ENCODE results near the gene STXBP5L.
"Not testable (repeated sequence)": the region's sequence is repeated elsewhere in the genome, so short reads cannot be mapped to it uniquely, and the experiment has no call there.

Gene STXBP5L

GRCh38 chr3:121063628-121064027 is 155.6 kb downstream of the STXBP5L start:
- no peak for DNase-seq

- DNase-seq, result no peak
Measured at GRCh38 chr3:121064121-121064520, 156.1 kb downstream of the STXBP5L start.

GRCh38 chr3:121072133-121072532 is 164.1 kb downstream of the STXBP5L start:
- DNase-seq, result no peak

GRCh38 chr3:121073011-121073410 is 165.0 kb downstream of the STXBP5L start:
- no peak for DNase-seq

DNA sequence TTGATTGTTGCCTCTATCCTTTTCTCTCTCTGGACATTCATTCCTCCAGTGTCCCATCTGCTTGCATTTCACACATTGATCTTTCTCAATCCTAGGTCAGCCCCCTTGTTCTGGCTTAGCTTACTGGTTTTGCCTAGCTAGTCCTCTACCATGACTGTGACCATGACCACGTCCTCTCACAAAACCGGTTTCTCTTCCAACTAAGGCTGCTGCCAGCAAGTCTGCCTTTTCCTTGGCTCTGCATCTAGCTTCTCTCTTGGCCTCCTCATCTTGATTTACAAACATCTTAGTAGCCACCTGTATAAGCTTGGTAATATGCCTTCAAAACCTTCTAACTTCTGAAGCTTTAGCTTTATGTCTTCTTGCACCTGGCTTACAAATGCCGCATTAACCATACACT is 167.2 kb downstream of the STXBP5L start:
- no peak for DNase-seq

DNA sequence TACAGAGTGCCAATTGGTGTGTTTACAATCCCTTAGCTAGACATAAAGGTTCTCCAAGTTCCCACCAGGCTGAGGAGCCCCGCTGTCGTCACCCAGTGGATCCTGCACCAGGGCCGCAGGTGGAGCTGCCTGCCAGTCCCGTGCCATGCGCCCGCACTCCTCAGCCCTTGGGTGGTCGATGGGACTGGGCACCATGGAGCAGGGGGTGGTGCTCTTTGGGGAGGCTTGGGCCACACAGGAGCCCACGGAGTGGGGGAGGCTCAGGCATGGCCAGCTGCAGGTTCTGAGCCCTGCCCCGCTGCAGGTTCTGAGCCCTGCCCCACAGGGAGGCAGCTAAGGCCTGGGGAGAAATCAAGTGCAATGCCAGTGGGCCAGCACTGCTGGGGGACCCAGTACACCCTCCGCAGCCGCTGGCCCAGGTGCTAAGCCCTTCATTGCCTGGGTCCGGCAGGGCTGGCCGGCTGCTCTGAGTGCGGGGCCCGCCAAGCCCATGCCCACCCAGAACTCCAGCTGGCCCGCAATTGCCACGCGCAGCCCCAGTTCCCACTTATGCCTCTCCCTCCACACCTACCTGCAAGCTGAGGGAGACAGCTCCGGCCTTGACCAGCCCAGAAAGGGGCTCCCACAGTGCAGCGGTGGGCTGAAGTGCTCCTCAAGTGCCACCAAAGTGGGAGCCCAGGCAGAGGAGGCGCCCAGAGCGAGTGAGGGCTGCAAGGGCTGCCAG is 170.5 kb downstream of the STXBP5L start:
- not testable (repeated sequence) for DNase-seq

DNA sequence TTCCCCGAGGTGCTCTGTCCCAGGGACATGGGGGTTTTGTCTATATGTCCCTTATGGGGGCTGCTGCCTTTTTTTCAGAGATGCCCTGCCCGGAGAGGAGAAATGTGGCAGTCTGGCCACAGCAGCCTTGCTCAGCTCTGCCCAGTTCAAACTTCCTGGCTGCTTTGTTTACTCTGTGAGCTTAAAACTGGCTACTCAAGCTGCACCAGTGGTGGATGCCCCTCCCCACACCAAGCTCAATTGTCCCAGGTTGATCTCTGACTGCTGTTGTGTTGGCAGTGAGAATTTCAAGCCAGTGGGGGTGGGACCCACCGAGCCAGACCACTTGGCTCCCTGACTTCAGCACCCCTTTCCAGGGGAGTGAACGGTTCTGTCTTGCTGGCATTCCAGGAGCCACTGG is 188.9 kb downstream of the STXBP5L start:
- DNase-seq, result no peak

GRCh38 chr3:121111086-121111485 is 203.1 kb downstream of the STXBP5L start:
- not testable (repeated sequence) for DNase-seq

GRCh38 chr3:121111914-121112612 is 204.1 kb downstream of the STXBP5L start:
- no peak for DNase-seq

GRCh38 chr3:121126033-121126706 is 218.2 kb downstream of the STXBP5L start:
- no peak for DNase-seq

DNA sequence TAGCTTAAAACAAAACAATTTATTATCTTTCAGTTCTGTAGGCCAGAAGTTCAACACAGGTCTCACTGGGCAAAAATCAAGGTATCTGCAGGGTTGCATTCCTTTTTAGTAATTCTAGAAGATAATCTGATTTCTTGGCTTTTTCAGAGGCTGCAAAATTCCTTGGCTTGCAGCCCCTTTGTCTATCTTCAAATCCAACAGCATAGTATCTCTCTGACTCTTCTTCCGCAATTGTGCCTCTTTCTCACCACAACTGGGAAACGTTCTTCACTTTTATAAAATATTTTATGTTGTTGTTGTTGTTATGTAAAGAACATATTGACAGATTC is 218.7 kb downstream of the STXBP5L start:
- DNase-seq, result no peak

DNA sequence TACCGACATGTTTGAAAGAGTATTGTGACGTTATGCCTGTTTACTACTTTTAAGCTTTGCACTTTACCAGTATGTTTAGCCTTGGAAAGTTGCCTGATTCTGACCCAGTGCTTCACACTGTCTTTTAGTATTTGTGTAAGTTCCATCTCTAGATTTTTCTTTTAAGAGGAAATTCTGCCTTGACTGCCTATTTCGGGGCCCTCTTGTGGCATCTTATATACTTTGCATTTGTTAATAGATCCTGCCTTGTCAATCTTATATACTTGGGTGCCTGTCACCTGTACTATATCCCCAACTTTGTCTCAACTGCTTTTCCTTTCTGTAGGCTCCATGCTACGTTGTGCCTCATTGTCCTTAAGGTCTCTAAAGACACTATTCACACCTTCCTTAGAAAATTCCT is 244.6 kb downstream of the STXBP5L start:
- DNase-seq, result no peak

- no peak for DNase-seq
Measured at GRCh38 chr3:121153851-121154250, 245.8 kb downstream of the STXBP5L start.

DNA sequence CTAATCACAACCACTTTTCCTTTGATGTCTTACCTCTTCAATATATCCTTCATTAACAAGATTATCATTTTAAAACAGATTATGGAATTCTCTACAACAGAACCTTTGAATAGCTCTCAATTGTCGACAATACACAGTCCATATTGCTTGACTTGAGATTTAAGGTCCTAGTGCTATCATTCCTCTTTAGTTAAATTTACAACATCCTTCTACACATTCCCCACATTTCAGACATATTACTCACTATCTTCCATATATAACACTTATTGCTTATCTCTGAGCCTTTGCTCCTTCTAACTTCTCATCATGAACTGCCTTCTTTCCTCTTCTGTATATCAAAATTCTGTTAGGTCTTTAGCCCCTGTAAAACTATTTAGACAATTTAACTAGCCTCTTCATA is 247.0 kb downstream of the STXBP5L start:
- DNase-seq, result no peak

DNA sequence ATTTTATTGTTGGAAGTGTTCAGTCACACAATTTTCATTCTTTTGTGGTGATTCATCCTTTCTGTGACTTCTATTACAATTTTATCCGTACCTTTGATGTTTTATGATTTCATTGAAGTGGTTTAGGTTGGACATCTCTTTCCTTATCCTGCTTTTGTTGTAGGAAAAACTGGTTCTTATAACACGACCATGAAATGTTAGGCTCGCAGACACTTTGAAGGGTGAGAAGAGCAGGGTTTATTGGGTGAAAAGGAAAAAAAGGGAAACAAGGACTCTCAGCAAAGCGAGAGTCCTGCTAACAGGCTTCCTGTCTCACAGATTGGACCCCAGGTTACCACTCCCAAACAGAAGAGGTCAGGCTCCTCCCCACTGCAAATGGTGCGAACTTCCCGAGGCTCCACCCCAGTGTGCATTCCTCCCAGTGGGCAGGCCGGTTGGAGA is 257.4 kb downstream of the STXBP5L start:
- DNase-seq, result no peak

DNA sequence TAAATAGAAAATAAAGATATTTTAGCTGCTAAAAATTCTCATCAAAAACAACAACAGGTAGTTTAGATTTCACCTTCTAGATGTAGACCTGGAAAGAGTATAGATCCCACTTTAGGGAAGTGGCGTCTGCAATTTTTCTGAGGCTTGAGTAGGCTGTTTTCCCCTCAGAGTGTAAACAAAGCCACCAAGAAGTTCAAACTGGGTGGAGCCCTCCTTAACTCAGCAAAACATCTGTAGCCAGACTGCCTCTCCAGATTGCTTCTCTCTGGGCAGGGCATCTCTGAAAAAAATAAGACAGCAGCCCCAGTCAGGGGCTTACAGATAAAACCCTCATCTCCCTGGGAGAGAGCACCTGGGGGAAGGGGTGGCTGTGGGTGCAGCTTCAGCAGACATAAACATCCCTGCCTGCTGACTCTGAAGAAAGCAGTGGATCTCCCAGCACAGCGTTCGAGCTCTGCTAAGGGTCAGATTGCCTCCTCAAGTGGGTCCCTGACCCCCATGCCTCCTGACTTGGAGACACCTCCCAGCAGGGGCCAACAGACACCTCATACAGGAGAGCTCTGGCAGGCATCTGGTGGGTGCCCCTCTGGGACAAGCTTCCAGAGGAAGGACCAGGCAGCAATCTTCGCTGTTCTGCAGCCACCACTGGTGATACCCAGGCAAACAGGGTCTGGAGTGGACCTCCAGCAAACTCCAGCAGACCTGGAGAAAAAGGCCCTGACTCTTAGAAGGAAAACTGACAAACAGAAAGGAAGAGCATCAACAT is 259.6 kb downstream of the STXBP5L start:
- DNase-seq, result no peak

GRCh38 chr3:121175083-121175482 is 267.1 kb downstream of the STXBP5L start:
- DNase-seq, result no peak

- not testable (repeated sequence) for DNase-seq
Measured at GRCh38 chr3:121190626-121191025, 282.6 kb downstream of the STXBP5L start.

- DNase-seq, result no peak
Measured at GRCh38 chr3:121202573-121202972, 294.6 kb downstream of the STXBP5L start.

- no peak for DNase-seq
Measured at GRCh38 chr3:121223116-121223515, 315.1 kb downstream of the STXBP5L start.

DNA sequence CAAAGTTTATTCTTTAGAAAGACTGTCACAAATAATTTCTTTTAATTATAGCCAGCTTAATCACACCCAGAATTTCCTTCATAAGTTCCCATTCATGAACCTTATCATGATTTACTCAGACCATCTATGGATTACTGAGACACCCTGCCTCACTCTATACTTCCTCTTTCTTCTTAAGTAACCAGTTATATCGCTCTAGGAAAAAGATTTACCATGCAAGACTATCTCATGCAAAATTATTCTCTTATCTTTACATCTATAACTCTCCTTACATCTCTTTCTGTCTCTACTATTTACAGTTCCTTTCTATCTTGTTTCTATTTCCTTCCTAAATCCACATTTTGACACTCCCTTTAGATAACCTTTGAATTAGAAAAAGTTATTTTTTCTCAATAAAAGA is 321.0 kb downstream of the STXBP5L start:
- DNase-seq, result no peak

GRCh38 chr3:121230194-121230593 is 322.2 kb downstream of the STXBP5L start:
- not testable (repeated sequence) for DNase-seq

DNA sequence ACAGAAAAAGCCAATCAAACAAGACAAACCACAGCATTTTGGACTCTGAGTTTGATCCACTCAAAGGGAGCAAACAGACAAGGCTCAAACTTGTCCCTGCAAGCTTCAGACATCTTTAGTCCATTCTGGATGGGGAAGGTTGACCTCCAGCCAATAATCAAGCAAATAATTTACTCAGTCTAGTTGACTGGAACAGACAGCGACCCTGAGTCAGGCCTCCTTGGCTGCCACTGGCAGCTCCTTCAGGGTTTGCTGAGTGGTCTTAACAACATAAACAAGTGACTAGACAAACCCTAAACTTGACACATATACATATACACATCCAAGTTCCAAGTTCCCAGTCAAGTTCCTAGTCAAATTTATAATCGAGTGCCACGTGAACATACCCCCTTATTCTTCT is 323.9 kb downstream of the STXBP5L start:
- DNase-seq, result no peak
